ENCODE data around the gene CITED4. TPM values are rescaled to one million over a fixed set of nuclear protein-coding genes. Genes with fewer than 3 reads are reported as not detected.
A peak's percentile ranks its signal among the peaks of the same experiment; 100 is the strongest.

CITED4 gene
- total RNA-seq, 4 donors from 2014 or later, result 9.2 to 15.6 (median 14.1) TPM

GRCh38 chr1:40853885-40854170, 8.3 kb downstream of the CITED4 start:
- no peaks in the 10 kb centered on the region for H3K27me3 ChIP-seq
- H3K27ac ChIP-seq, result no peak overlapping the region
- no peaks in the 10 kb centered on the region for H3K36me3 ChIP-seq
- no peak for ATAC-seq
- H3K4me3 ChIP-seq, result no peak overlapping the region
- 47 to 50% methylated on average over 1 to 5 of the region's 5 CpGs for WGBS, 2 donors (ENCODE audit: low coverage in 1 of 2)
- H3K9me3 ChIP-seq, result no peaks in the 10 kb centered on the region
- peaks cover 0 to 5% (median 0%) of the 10 kb centered on the region in 3 donors for H3K4me1 ChIP-seq
- TF ChIP-seq CTCF (IDR thresholded peaks at IDR 0.05), result no peak
- TF ChIP-seq POLR2AphosphoS5 (IDR thresholded peaks at IDR 0.05), result no peak

- Histone ChIP-seq H3K36me3 (no peaks in the 10 kb centered on the region), H3K27ac (no peak overlapping the region), H3K4me1 (peaks cover 0 to 5% (median 0%) of the 10 kb centered on the region in 3 donors), H3K9me3 (no peaks in the 10 kb centered on the region), H3K27me3 (no peaks in the 10 kb centered on the region), H3K4me3 (no peak overlapping the region)
- whole genome bisulfite sequencing, 2 donors (ENCODE audit: low coverage in 1 of 2), result 72 to 80% methylated on average over 11 to 13 of the region's 13 CpGs
- ATAC-seq, result no peak
- no peak for TF ChIP-seq EP300 (IDR thresholded peaks at IDR 0.05)
Observed at GRCh38 chr1:40853113-40853884, 8.9 kb downstream of the CITED4 start.

GRCh38 chr1:40851643-40852042, 10.5 kb downstream of the CITED4 start:
- Histone ChIP-seq H3K36me3 (no peaks in the 10 kb centered on the region), H3K4me1 (peaks cover 0 to 5% (median 0%) of the 10 kb centered on the region in 3 donors), H3K27me3 (no peaks in the 10 kb centered on the region), H3K27ac (no peak overlapping the region), H3K4me3 (no peak overlapping the region), H3K9me3 (no peaks in the 10 kb centered on the region)
- TF ChIP-seq EP300 (IDR thresholded peaks at IDR 0.05) (no peak), CTCF (IDR thresholded peaks at IDR 0.05) (no peak), POLR2AphosphoS5 (IDR thresholded peaks at IDR 0.05) (no peak), POLR2A (IDR thresholded peaks at IDR 0.05) (no peak)
- WGBS, 2 donors (ENCODE audit: low coverage in 1 of 2), result 80 to 91% methylated on average over 5 to 6 of the region's 6 CpGs
- no peak for ATAC-seq

- WGBS, 2 donors (ENCODE audit: low coverage in 1 of 2), result 5 to 8% methylated on average over 8 to 10 of the region's 12 CpGs
- peak; percentile 87 to 95 (median 94) for TF ChIP-seq CTCF (IDR thresholded peaks at IDR 0.05)
- TF ChIP-seq POLR2A (IDR thresholded peaks at IDR 0.05), result no peak
- ATAC-seq, result peak; percentile 86
- no peaks in the 10 kb centered on the region for H3K27me3 ChIP-seq
- H3K27ac ChIP-seq, result no peak overlapping the region
- H3K9me3 ChIP-seq, result no peaks in the 10 kb centered on the region
- H3K4me3 ChIP-seq, result no peak overlapping the region
- peaks cover 0 to 15% (median 0%) of the 10 kb centered on the region in 3 donors for H3K4me1 ChIP-seq
- no peaks in the 10 kb centered on the region for H3K36me3 ChIP-seq
Observed at GRCh38 chr1:40849801-40850592, 12.2 kb downstream of the CITED4 start.

GRCh38 chr1:40848530-40849189, 13.5 kb downstream of the CITED4 start:
- Histone ChIP-seq H3K9me3 (no peaks in the 10 kb centered on the region), H3K4me3 (no peak overlapping the region), H3K27ac (no peak overlapping the region), H3K27me3 (no peaks in the 10 kb centered on the region), H3K4me1 (peaks cover 0 to 21% (median 0%) of the 10 kb centered on the region in 3 donors), H3K36me3 (no peaks in the 10 kb centered on the region)
- peak; percentile 64 to 86 (median 86) for TF ChIP-seq CTCF (IDR thresholded peaks at IDR 0.05)
- no peak for TF ChIP-seq POLR2AphosphoS5 (IDR thresholded peaks at IDR 0.05)
- peak; percentile 53 for ATAC-seq
- WGBS, 2 donors (ENCODE audit: low coverage in 1 of 2), result 54 to 59% methylated on average over 4 to 6 of the region's 6 CpGs

Data from gastroesophageal sphincter (tissue), 4 donors.